ENCODE results near the gene LMX1B.
"Not testable (repeated sequence)": the region's sequence is repeated elsewhere in the genome, so short reads cannot be mapped to it uniquely, and the experiment has no call there.

LMX1B gene

GRCh38 chr9:126715382-126715781 is 101.7 kb downstream of the LMX1B start:
- DNase-seq (ENCODE audit: low spot score), result no peak

- DNase-seq (ENCODE audit: low spot score), result not testable (repeated sequence)
Observed at GRCh38 chr9:126717441-126717840, 103.7 kb downstream of the LMX1B start.

GRCh38 chr9:126719618-126720031 is 105.9 kb downstream of the LMX1B start:
- DNase-seq (ENCODE audit: low spot score), result peak; percentile 21

- no peak for DNase-seq (ENCODE audit: low spot score)
Observed at GRCh38 chr9:126720036-126720435, 106.3 kb downstream of the LMX1B start.

GRCh38 chr9:126720661-126721563 is 107.2 kb downstream of the LMX1B start:
- no peak for DNase-seq (ENCODE audit: low spot score)

GRCh38 chr9:126721564-126721981 is 107.8 kb downstream of the LMX1B start:
- no peak for DNase-seq (ENCODE audit: low spot score)

- DNase-seq (ENCODE audit: low spot score), result peak; percentile 71
Observed at GRCh38 chr9:126722252-126722921, 108.7 kb downstream of the LMX1B start.

- no peak for DNase-seq (ENCODE audit: low spot score)
Observed at GRCh38 chr9:126722922-126723806, 109.4 kb downstream of the LMX1B start.

GRCh38 chr9:126723807-126724172 is 110.1 kb downstream of the LMX1B start:
- DNase-seq (ENCODE audit: low spot score), result no peak

GRCh38 chr9:126724226-126724625 is 110.5 kb downstream of the LMX1B start:
- DNase-seq (ENCODE audit: low spot score), result no peak

GRCh38 chr9:126725485-126725884 is 111.8 kb downstream of the LMX1B start:
- not testable (repeated sequence) for DNase-seq (ENCODE audit: low spot score)

- DNase-seq (ENCODE audit: low spot score), result not testable (repeated sequence)
Observed at GRCh38 chr9:126728210-126728609, 114.5 kb downstream of the LMX1B start.

- DNase-seq (ENCODE audit: low spot score), result not testable (repeated sequence)
Observed at GRCh38 chr9:126730592-126730991, 116.9 kb downstream of the LMX1B start.

GRCh38 chr9:126733005-126733404 is 119.3 kb downstream of the LMX1B start:
- no peak for DNase-seq (ENCODE audit: low spot score)

GRCh38 chr9:126734877-126735276 is 121.1 kb downstream of the LMX1B start:
- DNase-seq (ENCODE audit: low spot score), result no peak

GRCh38 chr9:126735482-126735881 is 121.8 kb downstream of the LMX1B start:
- DNase-seq (ENCODE audit: low spot score), result no peak

GRCh38 chr9:126738553-126738952 is 124.8 kb downstream of the LMX1B start:
- no peak for DNase-seq (ENCODE audit: low spot score)

- no peak for DNase-seq (ENCODE audit: low spot score)
Observed at GRCh38 chr9:126743041-126743440, 129.3 kb downstream of the LMX1B start.

- no peak for DNase-seq (ENCODE audit: low spot score)
Observed at GRCh38 chr9:126745574-126746411, 132.1 kb downstream of the LMX1B start.
